PC-3 (cell line): ENCODE measurements around the gene ACSM3.

Experiments used
- CTCF ChIP-seq: fragments of 300-600 bp; sonication (generic); conservative IDR thresholded peaks from 2 replicates; pipeline ENCODE4 v1.5.1; 2017; ENCODE audit warnings: antibody characterized with exemption, low read depth, mild to moderate bottlenecking, low read length
- EZH2 ChIP-seq: fragments of 300-600 bp; sonication (generic); IDR thresholded peaks from one replicate; pipeline ENCODE4 v1.6.1; 2017; ENCODE audit warnings: antibody characterized with exemption, mild to moderate bottlenecking, low read length; ENCODE audit not compliant: unreplicated experiment
- EZH2phosphoT487 ChIP-seq: fragments of 300-600 bp; sonication (generic); IDR thresholded peaks from 2 replicates; pipeline ENCODE4 v1.6.1; 2018; ENCODE audit warnings: mild to moderate bottlenecking, antibody characterized with exemption, low read length, borderline replicate concordance

DNA sequence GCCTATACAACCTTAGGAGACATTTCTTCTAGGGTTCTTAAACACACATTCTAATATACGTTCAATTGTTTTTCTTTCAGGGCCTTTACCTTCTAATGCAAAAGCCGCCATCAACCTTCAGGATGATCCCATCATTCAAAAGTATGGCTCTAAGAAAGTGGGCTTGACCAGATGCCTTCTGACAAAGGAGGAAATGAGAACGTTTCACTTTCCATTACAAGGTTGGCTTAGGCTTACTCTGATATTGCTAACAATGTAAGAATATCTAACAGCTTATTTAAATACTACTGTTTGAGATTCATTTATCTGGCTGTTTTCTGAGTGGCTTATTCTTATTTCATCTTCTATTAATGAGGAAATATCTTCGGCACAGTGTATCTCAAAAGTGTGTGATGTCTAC, 57.9 kb downstream of the ACSM3 start:
- no peak for TF ChIP-seq CTCF
- TF ChIP-seq EZH2 = no peak
- no peak for TF ChIP-seq EZH2phosphoT487
